Measurements from ENCODE around the gene ANKRD60. TPM values are rescaled to one million over a fixed set of nuclear protein-coding genes. Genes with fewer than 3 reads are reported as not detected.

Gene ANKRD60
- total RNA-seq, 2 donors from 2014 or later, result not detected

DNA sequence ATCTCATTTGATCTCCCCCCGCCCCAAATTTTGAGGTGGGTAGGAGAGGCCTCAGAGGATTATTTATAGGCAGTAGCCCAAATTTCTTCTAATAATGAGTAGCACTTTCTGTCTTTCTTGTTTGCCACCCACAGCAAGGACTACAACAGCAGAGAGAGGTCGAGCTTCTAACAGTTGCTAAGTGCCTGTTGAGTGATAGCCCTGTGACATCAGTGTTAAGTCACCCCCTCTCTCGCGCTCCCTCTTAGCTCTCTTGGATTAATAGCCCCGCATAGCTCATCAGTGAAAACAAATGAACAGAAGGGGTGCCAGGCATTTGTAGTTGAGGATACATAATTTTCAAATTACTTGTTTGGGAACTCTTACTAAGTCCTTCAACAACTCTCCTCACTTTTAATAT, 3.5 kb downstream of the ANKRD60 start:
- Histone ChIP-seq H3K4me3 (ENCODE audit: low read length) (no peak overlapping the region), H3K36me3 (ENCODE audit: control insufficient read depth, insufficient read depth, low read length) (no peaks in the 10 kb centered on the region), H3K27ac (ENCODE audit: low read depth, low read length) (no peak overlapping the region), H3K4me1 (ENCODE audit: control insufficient read depth, insufficient read depth, low read length) (peaks cover 3% of the 10 kb centered on the region), H3K27me3 (ENCODE audit: control insufficient read depth, insufficient read depth, low read length, poor library complexity, severe bottlenecking) (peaks cover 40% of the 10 kb centered on the region), H3K9me3 (ENCODE audit: control insufficient read depth, low read length) (no peaks in the 10 kb centered on the region), H3K9ac (ENCODE audit: extremely low read depth, low read length, poor library complexity, severe bottlenecking) (no peak overlapping the region)
- no peak for TF ChIP-seq CTCF (conservative IDR thresholded peaks at IDR 0.05)
- 68 to 81% methylated on average over 4 to 5 of the region's 5 CpGs for WGBS, 2 experiments (ENCODE audit: insufficient coverage in 1 of 2, insufficient read length in 1 of 2)
- H3K9me3 Mint-ChIP-seq, result peaks cover 2% of the 10 kb centered on the region
- no peak overlapping the region for H3K27ac Mint-ChIP-seq
- peaks cover 19% of the 10 kb centered on the region for H3K4me1 Mint-ChIP-seq
- no peaks in the 10 kb centered on the region for H3K36me3 Mint-ChIP-seq (ENCODE audit: low read depth)
- H3K4me3 Mint-ChIP-seq, result no peak overlapping the region
- DNase-seq, result no peak
- peaks cover 29% of the 10 kb centered on the region for H3K27me3 Mint-ChIP-seq (ENCODE audit: insufficient read depth)

DNA sequence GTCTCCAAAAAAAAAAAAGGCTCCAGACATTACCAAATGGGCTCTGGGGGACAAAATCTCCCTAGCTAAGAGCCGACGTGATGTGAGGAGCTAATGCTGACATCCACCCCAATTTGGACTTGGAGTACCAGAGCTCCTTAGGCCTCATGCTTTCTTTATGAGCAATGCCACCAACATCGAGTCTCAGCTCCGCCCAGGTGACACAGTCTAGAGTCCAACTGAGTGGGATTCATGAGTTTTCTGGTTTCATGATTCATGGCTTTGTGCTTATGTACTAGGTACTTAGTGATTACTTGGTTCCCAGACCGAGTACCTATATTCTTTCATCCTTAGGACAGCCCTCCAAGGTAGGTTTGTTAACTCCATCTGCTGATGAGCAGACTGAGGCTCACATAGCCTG, 4.4 kb downstream of the ANKRD60 start:
- 96 to 100% methylated on average over 4 to 5 of the region's 5 CpGs for WGBS, 2 experiments (ENCODE audit: insufficient coverage in 1 of 2, insufficient read length in 1 of 2)
- Mint-ChIP-seq H3K9me3 (peaks cover 5% of the 10 kb centered on the region), H3K36me3 (ENCODE audit: low read depth) (peaks cover 2% of the 10 kb centered on the region), H3K4me1 (peaks cover 13% of the 10 kb centered on the region), H3K27me3 (ENCODE audit: insufficient read depth) (peaks cover 27% of the 10 kb centered on the region), H3K4me3 (no peak overlapping the region), H3K27ac (no peak overlapping the region)
- DNase-seq, result no peak
- no peak overlapping the region for H3K4me3 ChIP-seq (ENCODE audit: low read length)
- H3K27ac ChIP-seq (ENCODE audit: low read depth, low read length), result no peak overlapping the region
- H3K27me3 ChIP-seq (ENCODE audit: control insufficient read depth, insufficient read depth, low read length, poor library complexity, severe bottlenecking), result peaks cover 31% of the 10 kb centered on the region
- no peaks in the 10 kb centered on the region for H3K4me1 ChIP-seq (ENCODE audit: control insufficient read depth, insufficient read depth, low read length)
- no peak for TF ChIP-seq CTCF (conservative IDR thresholded peaks at IDR 0.05)
- H3K9ac ChIP-seq (ENCODE audit: extremely low read depth, low read length, poor library complexity, severe bottlenecking), result no peak overlapping the region
- H3K9me3 ChIP-seq (ENCODE audit: control insufficient read depth, low read length), result peaks cover under 1% of the 10 kb centered on the region
- H3K36me3 ChIP-seq (ENCODE audit: control insufficient read depth, insufficient read depth, low read length), result no peaks in the 10 kb centered on the region

GRCh38 chr20:58223358-58223941, 5.0 kb downstream of the ANKRD60 start:
- Mint-ChIP-seq H3K27ac (no peak overlapping the region), H3K27me3 (ENCODE audit: insufficient read depth) (peaks cover 28% of the 10 kb centered on the region), H3K36me3 (ENCODE audit: low read depth) (peaks cover 5% of the 10 kb centered on the region), H3K4me3 (no peak overlapping the region), H3K9me3 (peaks cover 11% of the 10 kb centered on the region), H3K4me1 (peaks cover 9% of the 10 kb centered on the region)
- Histone ChIP-seq H3K4me1 (ENCODE audit: control insufficient read depth, insufficient read depth, low read length) (no peaks in the 10 kb centered on the region), H3K4me3 (ENCODE audit: low read length) (no peak overlapping the region), H3K36me3 (ENCODE audit: control insufficient read depth, insufficient read depth, low read length) (no peaks in the 10 kb centered on the region), H3K9me3 (ENCODE audit: control insufficient read depth, low read length) (peaks cover 5% of the 10 kb centered on the region), H3K9ac (ENCODE audit: extremely low read depth, low read length, poor library complexity, severe bottlenecking) (no peak overlapping the region), H3K27me3 (ENCODE audit: control insufficient read depth, insufficient read depth, low read length, poor library complexity, severe bottlenecking) (peaks cover 26% of the 10 kb centered on the region), H3K27ac (ENCODE audit: low read depth, low read length) (no peak overlapping the region)
- no peak for TF ChIP-seq CTCF (conservative IDR thresholded peaks at IDR 0.05)
- 90 to 92% methylated on average over 6 to 8 of the region's 8 CpGs for WGBS, 2 experiments (ENCODE audit: insufficient coverage in 1 of 2, insufficient read length in 1 of 2)
- no peak for DNase-seq
